22Rv1 (cell line): Measurements from ENCODE around the gene FBXO28.

ENCODE experiments used
- ZFX ChIP-seq: fragments of 450-650 bp; IDR thresholded peaks from 2 replicates; pipeline ENCODE4 v1.6.1; 2017; ENCODE audit warnings: antibody characterized with exemption, borderline replicate concordance
- TF ChIP-seq, protein P1 (sequence below): fragments of 450-650 bp; IDR thresholded peaks from 2 replicates; pipeline ENCODE4 v1.5.1; 2017; ENCODE audit warnings: mild to moderate bottlenecking

DNA sequence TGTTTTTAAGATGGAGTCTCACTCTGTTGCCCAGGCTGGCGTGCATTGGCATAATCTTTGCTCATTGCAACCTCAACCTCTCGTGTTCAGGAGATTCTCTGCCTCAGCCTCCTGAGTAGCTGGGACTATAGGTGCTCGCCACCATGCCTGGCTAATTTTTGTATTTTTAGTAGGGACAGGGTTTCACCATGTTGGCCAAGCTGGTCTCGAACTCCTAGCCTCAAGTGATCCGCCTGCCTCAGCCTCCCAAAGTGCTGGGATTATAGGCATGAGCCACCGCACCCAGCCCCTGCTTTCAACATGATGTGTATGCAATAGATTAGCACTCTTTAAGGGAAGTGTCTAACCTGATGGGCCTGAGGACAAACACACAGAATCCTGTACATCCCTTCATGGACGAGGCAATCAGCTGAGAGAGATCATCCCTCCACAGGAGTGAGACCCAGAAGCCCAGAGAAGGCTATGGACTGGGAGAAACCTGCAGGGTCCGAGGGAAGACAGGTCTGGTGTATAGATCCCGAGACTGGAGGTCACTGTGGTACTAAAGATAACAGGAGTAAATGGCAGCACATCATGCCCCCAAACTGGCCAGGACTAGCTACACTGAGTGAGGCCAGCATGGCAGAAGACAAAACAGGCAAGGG lies 63.6 kb downstream of the FBXO28 start:
- TF ChIP-seq, protein P1, sequence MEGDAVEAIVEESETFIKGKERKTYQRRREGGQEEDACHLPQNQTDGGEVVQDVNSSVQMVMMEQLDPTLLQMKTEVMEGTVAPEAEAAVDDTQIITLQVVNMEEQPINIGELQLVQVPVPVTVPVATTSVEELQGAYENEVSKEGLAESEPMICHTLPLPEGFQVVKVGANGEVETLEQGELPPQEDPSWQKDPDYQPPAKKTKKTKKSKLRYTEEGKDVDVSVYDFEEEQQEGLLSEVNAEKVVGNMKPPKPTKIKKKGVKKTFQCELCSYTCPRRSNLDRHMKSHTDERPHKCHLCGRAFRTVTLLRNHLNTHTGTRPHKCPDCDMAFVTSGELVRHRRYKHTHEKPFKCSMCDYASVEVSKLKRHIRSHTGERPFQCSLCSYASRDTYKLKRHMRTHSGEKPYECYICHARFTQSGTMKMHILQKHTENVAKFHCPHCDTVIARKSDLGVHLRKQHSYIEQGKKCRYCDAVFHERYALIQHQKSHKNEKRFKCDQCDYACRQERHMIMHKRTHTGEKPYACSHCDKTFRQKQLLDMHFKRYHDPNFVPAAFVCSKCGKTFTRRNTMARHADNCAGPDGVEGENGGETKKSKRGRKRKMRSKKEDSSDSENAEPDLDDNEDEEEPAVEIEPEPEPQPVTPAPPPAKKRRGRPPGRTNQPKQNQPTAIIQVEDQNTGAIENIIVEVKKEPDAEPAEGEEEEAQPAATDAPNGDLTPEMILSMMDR, result no peak
- no peak for TF ChIP-seq ZFX
